ENCODE data around the gene ASGR2. TPM values are rescaled to one million over a fixed set of nuclear protein-coding genes. Genes with fewer than 3 reads are reported as not detected.

The ASGR2 gene
- total RNA-seq, 2 experiments from 2014 or later, result 0.20 to 0.36 TPM

DNA sequence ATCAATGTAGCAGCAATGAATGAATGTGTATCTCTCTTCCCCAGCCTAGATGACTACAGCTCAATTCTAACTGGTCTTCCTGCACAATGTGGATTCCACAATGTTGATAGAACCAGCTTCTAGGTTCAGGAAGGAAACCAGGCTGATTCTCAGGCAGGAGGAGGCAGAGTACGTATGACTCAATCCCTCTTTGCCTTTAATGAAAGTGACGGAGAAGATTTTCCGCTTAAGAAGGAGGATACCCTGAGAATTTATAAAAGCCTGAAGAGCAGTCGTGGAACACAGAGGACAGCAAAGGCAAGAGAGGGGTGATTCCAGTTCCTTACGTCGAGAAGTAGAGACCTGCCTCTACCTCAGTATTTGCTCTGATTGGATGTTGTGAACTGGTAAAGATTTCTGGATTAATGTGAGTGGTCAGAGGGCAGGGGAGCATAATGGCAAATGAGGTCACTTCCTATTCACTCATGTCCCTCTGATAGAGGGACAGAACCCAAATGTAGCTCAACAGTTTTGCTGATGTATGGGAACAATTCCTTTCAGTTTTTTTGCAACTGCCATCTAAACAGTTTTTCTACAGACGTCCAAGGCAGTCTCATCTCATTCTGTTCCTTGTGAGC, 55.7 kb downstream of the ASGR2 start:
- intact Hi-C loops (cut with DNase I, micrococcal nuclease), result no loop called here
- no peak overlapping the region for H3K4me3 Mint-ChIP-seq
- TF ChIP-seq, protein P1, sequence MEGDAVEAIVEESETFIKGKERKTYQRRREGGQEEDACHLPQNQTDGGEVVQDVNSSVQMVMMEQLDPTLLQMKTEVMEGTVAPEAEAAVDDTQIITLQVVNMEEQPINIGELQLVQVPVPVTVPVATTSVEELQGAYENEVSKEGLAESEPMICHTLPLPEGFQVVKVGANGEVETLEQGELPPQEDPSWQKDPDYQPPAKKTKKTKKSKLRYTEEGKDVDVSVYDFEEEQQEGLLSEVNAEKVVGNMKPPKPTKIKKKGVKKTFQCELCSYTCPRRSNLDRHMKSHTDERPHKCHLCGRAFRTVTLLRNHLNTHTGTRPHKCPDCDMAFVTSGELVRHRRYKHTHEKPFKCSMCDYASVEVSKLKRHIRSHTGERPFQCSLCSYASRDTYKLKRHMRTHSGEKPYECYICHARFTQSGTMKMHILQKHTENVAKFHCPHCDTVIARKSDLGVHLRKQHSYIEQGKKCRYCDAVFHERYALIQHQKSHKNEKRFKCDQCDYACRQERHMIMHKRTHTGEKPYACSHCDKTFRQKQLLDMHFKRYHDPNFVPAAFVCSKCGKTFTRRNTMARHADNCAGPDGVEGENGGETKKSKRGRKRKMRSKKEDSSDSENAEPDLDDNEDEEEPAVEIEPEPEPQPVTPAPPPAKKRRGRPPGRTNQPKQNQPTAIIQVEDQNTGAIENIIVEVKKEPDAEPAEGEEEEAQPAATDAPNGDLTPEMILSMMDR (IDR thresholded peaks at IDR 0.05), result no peak
- Histone ChIP-seq H3K27me3 (ENCODE audit: control insufficient read depth in 1 of 2, insufficient read depth in 2 of 2, low read length in 2 of 2) (no peaks in the 10 kb centered on the region), H3K27ac (ENCODE audit: low read depth in 1 of 2, low read length in 2 of 2) (no peak overlapping the region), H3K4me3 (ENCODE audit: low read length) (no peak overlapping the region), H3K36me3 (ENCODE audit: insufficient read depth, low read length) (no peaks in the 10 kb centered on the region), H3K4me1 (ENCODE audit: insufficient read depth, low read length) (no peaks in the 10 kb centered on the region), H3K9me3 (ENCODE audit: control insufficient read depth in 1 of 2, insufficient read depth in 1 of 2, low read length in 2 of 2) (no peaks in the 10 kb centered on the region)
- no peaks in the 10 kb centered on the region for H3K4me1 Mint-ChIP-seq (ENCODE audit: low read depth)
- POLR2A ChIA-PET, result no interaction called here
- peaks cover 19% of the 10 kb centered on the region for H3K27me3 Mint-ChIP-seq
- ATAC-seq (ENCODE audit: poor library complexity) (no peak), DNase-seq (no peak)
- no peaks in the 10 kb centered on the region for H3K36me3 Mint-ChIP-seq (ENCODE audit: low read depth)
- H3K27ac Mint-ChIP-seq, result no peak overlapping the region
- H3K9me3 Mint-ChIP-seq, result no peaks in the 10 kb centered on the region
- CTCF ChIA-PET, result no interaction called here

DNA sequence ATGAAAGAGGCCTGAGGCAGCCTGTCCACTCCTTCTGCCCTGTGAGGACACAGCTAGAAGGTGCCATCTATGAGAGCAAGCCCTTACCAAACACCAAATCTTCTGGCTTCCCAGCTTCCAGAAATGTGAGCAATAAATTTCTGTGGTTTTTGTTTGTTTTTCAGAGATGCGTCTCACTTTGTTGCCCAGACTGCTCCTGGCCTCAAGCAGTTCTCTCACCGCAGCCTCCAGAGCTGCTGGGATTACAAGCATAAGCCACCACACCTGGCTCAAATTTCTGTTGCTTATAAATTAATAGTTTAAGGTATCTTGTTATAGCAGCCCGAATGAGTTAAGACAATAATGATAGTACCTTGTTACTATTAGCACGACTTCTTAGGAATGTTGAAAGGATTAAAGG, 58.2 kb downstream of the ASGR2 start:
- ChIA-PET CTCF (no interaction called here), POLR2A (no interaction called here)
- Mint-ChIP-seq H3K36me3 (ENCODE audit: low read depth) (no peaks in the 10 kb centered on the region), H3K27ac (no peak overlapping the region), H3K4me3 (no peak overlapping the region), H3K9me3 (no peaks in the 10 kb centered on the region), H3K4me1 (ENCODE audit: low read depth) (peaks cover 5% of the 10 kb centered on the region), H3K27me3 (peaks cover 10% of the 10 kb centered on the region)
- intact Hi-C loops (cut with DNase I, micrococcal nuclease), result no loop called here
- TF ChIP-seq, protein P1 (IDR thresholded peaks at IDR 0.05), result no peak
- ATAC-seq (ENCODE audit: poor library complexity), result no peak
- no peaks in the 10 kb centered on the region for H3K9me3 ChIP-seq (ENCODE audit: control insufficient read depth in 1 of 2, insufficient read depth in 1 of 2, low read length in 2 of 2)
- H3K4me1 ChIP-seq (ENCODE audit: insufficient read depth, low read length), result no peaks in the 10 kb centered on the region
- H3K4me3 ChIP-seq (ENCODE audit: low read length), result no peak overlapping the region
- no peaks in the 10 kb centered on the region for H3K36me3 ChIP-seq (ENCODE audit: insufficient read depth, low read length)
- H3K27me3 ChIP-seq (ENCODE audit: control insufficient read depth in 1 of 2, insufficient read depth in 2 of 2, low read length in 2 of 2), result no peaks in the 10 kb centered on the region
- H3K27ac ChIP-seq (ENCODE audit: low read depth in 1 of 2, low read length in 2 of 2), result no peak overlapping the region
- DNase-seq, result no peak

Other genes with a start within 250 kb of the ASGR2 start
- not detected for gene ALOX12, start 118.8 kb downstream of the ASGR2 start, total RNA-seq
- 10 to 100 TPM; 96.8 to 98.9 TPM for gene RNASEK, start 102.2 kb downstream of the ASGR2 start, total RNA-seq
- gene BCL6B, start 91.8 kb downstream of the ASGR2 start, total RNA-seq, result not detected
- gene SLC16A13, start 78.8 kb downstream of the ASGR2 start, total RNA-seq, result 1 to 10 TPM; 2.3 to 2.4 TPM
- gene SLC16A11, start 70.7 kb downstream of the ASGR2 start, total RNA-seq, result 1 to 10 TPM; 1.1 to 1.4 TPM
- gene CLEC10A, start 34.6 kb downstream of the ASGR2 start, total RNA-seq, result under 1 TPM; 0.59 to 0.96 TPM
- gene ASGR1, start 64.5 kb upstream of the ASGR2 start, total RNA-seq, result under 1 TPM; 0.64 to 0.85 TPM
- gene DLG4, start 105.0 kb upstream of the ASGR2 start, total RNA-seq, result 10 to 100 TPM; 10.2 to 11.0 TPM
- gene ACADVL, start 105.1 kb upstream of the ASGR2 start, total RNA-seq, result 100 to 1,000 TPM; 237 to 257 TPM
- 10 to 100 TPM; 40.9 to 41.3 TPM for gene DVL2, start 119.7 kb upstream of the ASGR2 start, total RNA-seq
- gene PHF23, start 124.6 kb upstream of the ASGR2 start, total RNA-seq, result 1 to 10 TPM; 4.5 to 5.1 TPM
- 100 to 1,000 TPM; 182 to 195 TPM for gene GABARAP, start 127.6 kb upstream of the ASGR2 start, total RNA-seq
- gene CTDNEP1, start 136.9 kb upstream of the ASGR2 start, total RNA-seq, result 10 to 100 TPM; 79.3 to 80.7 TPM
- gene ELP5, start 137.4 kb upstream of the ASGR2 start, total RNA-seq, result 10 to 100 TPM; 20.1 to 21.3 TPM
- 1 to 10 TPM; 1.1 to 1.2 TPM for gene CLDN7, start 147.7 kb upstream of the ASGR2 start, total RNA-seq
- gene SLC2A4, start 166.9 kb upstream of the ASGR2 start, total RNA-seq, result not detected
- under 1 TPM in 1 of 2 experiments, not detected in 1; 0.56 TPM for gene YBX2, start 179.8 kb upstream of the ASGR2 start, total RNA-seq
- 100 to 1,000 TPM; 471 to 480 TPM for gene EIF5A, start 192.8 kb upstream of the ASGR2 start, total RNA-seq
- 100 to 1,000 TPM; 122 to 140 TPM for gene GPS2, start 200.5 kb upstream of the ASGR2 start, total RNA-seq
- gene NEURL4, start 214.5 kb upstream of the ASGR2 start, total RNA-seq, result 10 to 100 TPM; 29.0 to 30.8 TPM
- 100 to 1,000 TPM; 565 to 575 TPM for gene ACAP1, start 221.7 kb upstream of the ASGR2 start, total RNA-seq
- gene KCTD11, start 237.3 kb upstream of the ASGR2 start, total RNA-seq, result 1 to 10 TPM; 1.3 to 1.6 TPM
- gene TMEM95, start 240.3 kb upstream of the ASGR2 start, total RNA-seq, result not detected

All from CD4-positive, alpha-beta T cell (primary cell).